ENCODE results near the gene ARHGEF28.

Gene ARHGEF28

GRCh38 chr5:73691302-73692080 lies 65.5 kb downstream of the ARHGEF28 start:
- Histone ChIP-seq H3K4me3 (replicated peaks; ENCODE audit: insufficient read depth, low read length) (no peak overlapping the region), H3K27me3 (ENCODE audit: insufficient read depth, poor library complexity, severe bottlenecking) (no peaks in the 10 kb centered on the region), H3K27ac (replicated peaks) (no peak overlapping the region)
- TF ChIP-seq GABPA (IDR thresholded peaks at IDR 0.05; ENCODE audit: low read depth) (no peak), POLR2AphosphoS5 (IDR thresholded peaks at IDR 0.05; ENCODE audit: low read depth) (no peak), REST (IDR thresholded peaks at IDR 0.05; ENCODE audit: insufficient replicate concordance, low read depth) (no peak), SPI1 (IDR thresholded peaks at IDR 0.05; ENCODE audit: borderline replicate concordance, low read depth) (no peak), CTCF (IDR thresholded peaks at IDR 0.05; ENCODE audit: insufficient read depth, low read length) (no peak)
- no peak for DNase-seq (ENCODE audit: low read depth in 1 of 2, low spot score in 1 of 2)

- TF ChIP-seq POLR2AphosphoS5 (IDR thresholded peaks at IDR 0.05; ENCODE audit: low read depth): no peak
- no peak for TF ChIP-seq CTCF (IDR thresholded peaks at IDR 0.05; ENCODE audit: insufficient read depth, low read length)
- TF ChIP-seq REST (IDR thresholded peaks at IDR 0.05; ENCODE audit: insufficient replicate concordance, low read depth): no peak
- Histone ChIP-seq H3K4me3 (replicated peaks; ENCODE audit: insufficient read depth, low read length) (no peak overlapping the region), H3K27me3 (ENCODE audit: insufficient read depth, poor library complexity, severe bottlenecking) (no peaks in the 10 kb centered on the region), H3K27ac (replicated peaks) (no peak overlapping the region)
- no peak for DNase-seq (ENCODE audit: low read depth in 1 of 2, low spot score in 1 of 2)
Measured at GRCh38 chr5:73692166-73692640, 66.2 kb downstream of the ARHGEF28 start.

- Histone ChIP-seq H3K27me3 (ENCODE audit: insufficient read depth, poor library complexity, severe bottlenecking) (no peaks in the 10 kb centered on the region), H3K27ac (replicated peaks) (no peak overlapping the region), H3K4me3 (replicated peaks; ENCODE audit: insufficient read depth, low read length) (no peak overlapping the region)
- no peak for DNase-seq (ENCODE audit: low read depth in 1 of 2, low spot score in 1 of 2)
- TF ChIP-seq CTCF (IDR thresholded peaks at IDR 0.05; ENCODE audit: insufficient read depth, low read length) (no peak), REST (IDR thresholded peaks at IDR 0.05; ENCODE audit: insufficient replicate concordance, low read depth) (no peak), SPI1 (IDR thresholded peaks at IDR 0.05; ENCODE audit: borderline replicate concordance, low read depth) (no peak), GABPA (IDR thresholded peaks at IDR 0.05; ENCODE audit: low read depth) (no peak), POLR2AphosphoS5 (IDR thresholded peaks at IDR 0.05; ENCODE audit: low read depth) (no peak)
Measured at GRCh38 chr5:73692981-73693380, 67.0 kb downstream of the ARHGEF28 start.

Data from HL-60 (cell line).